Stimulated activated CD8-positive, alpha-beta memory T cell treated with anti-CD3 and anti-CD28 coated beads, Interleukin-7, amount 100 ng/mL, for 48 hours (primary cell): Measurements from ENCODE around the gene PLEKHB1.

Experiments
- DNase-seq, 2 donors: peaks; one replicate each; pipeline ENCODE4 v3.0.0-alpha.2; 2020; ENCODE audit warnings: low read depth in 1 of 2; ENCODE audit errors: extremely low read depth in 1 of 2

Gene PLEKHB1, protein sequence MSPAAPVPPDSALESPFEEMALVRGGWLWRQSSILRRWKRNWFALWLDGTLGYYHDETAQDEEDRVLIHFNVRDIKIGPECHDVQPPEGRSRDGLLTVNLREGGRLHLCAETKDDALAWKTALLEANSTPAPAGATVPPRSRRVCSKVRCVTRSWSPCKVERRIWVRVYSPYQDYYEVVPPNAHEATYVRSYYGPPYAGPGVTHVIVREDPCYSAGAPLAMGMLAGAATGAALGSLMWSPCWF

DNA sequence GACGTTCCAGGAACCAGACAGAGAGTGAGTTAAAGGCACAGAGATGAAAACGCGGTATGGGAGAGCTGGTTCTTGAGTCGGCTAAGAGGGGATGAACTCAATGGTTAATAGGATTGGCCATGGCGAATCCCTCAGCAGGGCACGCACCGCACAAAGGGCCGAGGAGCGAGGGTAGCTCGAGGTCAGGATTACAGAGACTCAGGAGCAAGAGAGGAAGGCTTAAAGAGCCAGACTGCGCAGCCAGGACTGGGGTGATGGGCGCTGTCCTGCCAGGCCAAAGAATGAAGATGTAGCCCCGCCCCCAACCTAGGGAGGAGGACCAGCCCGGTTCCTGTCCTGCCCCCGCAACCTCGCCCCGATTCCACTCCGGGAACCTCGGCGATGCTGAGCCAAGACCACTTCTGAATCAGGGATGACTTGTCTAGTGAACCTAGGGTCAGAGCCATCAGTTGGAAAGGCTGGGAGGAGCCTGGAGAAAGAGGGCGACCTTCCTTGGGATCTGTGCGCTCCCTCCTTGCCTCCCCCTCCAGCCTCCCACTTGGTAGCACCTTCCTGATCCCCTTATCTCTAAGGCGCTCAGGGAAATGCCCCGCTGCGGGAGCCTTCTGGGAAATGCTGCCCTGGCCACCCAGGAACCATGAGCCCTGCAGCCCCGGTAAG is at the start of gene PLEKHB1:
PLEKHB1 (plus strand) TSS at position 610 of the 660 bp plus-strand sequence; CDS start at position 638, 28 bp downstream.
- DNase-seq: no peak

DNA sequence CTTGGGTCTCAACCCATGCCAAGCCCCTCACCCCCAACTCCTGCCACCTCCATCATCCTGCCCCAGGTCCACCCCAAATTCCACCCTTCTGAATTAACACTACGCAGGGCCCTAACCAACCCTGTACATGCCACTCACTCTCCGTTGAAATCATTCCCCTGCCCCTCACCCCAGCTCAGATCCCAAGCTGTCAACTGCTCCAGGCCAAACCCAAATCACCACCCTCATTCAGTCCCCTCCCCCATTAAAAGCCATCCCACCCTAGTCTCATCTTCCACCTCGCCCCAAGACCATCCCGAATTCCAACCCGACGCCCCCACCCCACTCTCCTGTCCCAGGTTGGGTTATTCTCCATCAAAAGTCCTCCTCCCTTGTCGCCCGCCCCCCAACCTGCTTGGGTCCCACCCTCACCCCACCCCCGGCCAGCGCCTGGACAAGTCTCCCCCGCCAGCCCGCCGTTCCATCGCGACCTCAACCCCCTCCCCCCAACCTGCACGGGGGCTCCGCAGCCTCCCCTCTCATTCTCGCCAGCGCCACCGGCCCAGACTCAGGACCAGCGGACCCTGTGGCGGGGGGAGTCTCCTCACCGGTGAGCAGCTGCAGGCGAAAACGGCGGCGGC is 48.9 kb upstream of the PLEKHB1 start:
- DNase-seq: peak in 1 of 2 donors; percentile 1

DNA sequence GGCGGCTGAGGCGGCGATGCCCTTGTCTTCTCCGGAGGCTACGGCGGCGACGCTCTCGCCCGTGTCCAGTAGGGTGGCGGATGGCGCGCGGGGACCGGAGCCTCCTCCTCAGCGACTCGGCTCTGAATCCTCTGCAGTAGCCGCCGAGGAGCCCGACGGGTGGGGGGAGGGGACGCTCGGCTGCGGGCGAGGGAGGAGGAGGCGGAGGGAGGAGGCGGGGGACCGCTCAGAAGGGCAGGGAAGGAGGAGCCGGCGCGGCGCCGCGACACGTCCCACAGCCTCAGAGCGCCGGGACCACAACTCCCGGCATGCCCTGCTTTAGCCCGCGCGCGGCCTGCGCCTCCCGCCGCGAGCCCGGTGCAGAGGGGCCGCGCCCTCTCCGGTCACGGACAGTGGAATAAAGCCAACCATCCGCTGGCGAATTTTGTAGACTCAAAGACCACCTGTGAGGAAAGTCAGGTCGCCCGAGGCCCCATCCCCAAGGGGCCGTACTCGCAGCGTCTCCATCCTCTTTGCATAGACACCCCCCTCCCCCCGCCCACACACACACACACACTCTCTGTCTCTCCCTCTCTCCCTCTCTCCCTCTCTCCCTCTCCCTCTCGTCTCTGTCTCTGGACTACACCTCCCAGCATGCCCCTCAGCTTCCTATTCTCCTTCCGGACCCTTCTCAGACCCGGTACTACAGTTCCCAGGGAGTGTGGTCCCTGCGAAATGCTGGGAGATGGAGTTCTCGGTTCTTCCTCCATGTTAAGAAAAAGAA is 48.2 kb upstream of the PLEKHB1 start, which contains the start of gene FAM168A:
FAM168A (minus strand) TSS at position 157 of the 763 bp plus-strand sequence. CDS start 129,638 bp downstream, outside the sequence.
- DNase-seq: peak; percentile 89 to 90

DNA sequence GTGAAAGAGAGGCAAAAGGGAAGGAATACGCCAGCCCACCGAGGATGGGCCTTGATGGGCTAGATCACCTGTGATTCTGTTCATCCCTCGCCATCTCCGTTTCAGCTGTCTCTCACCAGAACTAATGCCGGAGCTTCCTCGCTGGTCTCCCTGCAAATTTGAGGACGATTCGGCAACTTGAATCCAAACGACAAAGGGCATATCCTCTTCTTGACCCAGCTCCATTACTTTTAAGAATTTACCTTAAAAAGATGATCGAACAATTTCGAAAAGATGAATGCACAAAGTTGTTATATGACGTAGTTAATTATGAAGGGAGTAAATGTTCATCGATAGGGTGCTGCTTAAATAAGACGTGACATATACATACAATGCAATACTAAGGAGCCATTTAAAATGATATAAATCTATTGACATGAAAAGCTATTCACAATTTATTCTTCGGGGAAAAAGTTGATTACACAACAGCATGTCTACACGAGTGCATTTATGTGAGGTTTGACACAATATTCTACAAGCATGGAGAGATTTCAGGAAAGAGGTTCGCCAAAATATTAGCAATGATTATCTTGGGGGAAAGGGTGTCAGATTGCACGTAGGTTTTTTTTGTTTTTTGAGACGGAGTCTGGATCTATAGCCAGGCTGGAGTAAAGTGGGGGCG is 47.5 kb upstream of the PLEKHB1 start:
- no peak for DNase-seq

DNA sequence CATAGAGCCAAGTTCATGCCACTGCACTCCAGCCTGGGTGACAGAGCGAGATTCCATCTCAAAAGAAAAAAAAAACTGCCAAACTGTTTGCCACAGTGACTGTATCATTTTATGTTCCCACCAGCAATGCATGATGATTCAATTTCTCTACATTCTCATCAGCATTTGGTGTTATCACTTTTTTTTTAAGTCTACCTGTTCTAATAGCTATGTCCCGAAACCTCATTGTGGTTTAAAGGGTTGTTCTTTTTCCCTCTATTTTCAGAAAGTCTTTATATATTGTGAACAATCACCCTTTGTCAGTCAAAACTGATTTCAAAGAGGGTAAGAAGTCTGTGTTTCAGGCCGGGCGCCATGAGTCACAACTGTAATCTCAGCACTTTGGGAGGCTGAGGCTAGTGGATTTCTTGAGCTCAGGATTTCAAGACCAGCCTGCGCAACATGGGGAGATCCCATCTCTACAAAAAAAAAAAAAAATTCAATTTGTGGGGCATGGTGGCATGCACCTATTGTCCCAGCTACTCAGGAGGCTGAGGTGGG is 33.7 kb upstream of the PLEKHB1 start:
- DNase-seq: no peak

DNA sequence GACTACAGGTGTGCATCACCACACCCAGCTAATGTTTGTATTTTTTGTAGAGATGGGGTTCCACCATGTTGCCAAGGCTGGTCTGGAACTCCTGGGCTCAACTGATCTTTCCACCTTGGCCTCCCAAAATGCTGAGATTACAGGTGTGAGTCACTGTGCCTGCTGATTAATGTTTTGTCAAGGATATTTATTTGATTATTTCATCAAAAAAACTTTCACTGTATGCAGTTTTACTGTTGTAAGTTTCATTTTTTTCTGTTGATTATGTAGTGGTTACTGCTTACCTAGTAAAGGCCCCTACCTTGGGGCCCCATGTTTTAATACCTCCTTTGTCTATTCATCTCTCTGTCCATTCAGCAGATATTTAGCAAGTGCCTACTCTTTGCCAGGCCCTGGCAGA is 31.8 kb upstream of the PLEKHB1 start:
- DNase-seq: no peak

DNA sequence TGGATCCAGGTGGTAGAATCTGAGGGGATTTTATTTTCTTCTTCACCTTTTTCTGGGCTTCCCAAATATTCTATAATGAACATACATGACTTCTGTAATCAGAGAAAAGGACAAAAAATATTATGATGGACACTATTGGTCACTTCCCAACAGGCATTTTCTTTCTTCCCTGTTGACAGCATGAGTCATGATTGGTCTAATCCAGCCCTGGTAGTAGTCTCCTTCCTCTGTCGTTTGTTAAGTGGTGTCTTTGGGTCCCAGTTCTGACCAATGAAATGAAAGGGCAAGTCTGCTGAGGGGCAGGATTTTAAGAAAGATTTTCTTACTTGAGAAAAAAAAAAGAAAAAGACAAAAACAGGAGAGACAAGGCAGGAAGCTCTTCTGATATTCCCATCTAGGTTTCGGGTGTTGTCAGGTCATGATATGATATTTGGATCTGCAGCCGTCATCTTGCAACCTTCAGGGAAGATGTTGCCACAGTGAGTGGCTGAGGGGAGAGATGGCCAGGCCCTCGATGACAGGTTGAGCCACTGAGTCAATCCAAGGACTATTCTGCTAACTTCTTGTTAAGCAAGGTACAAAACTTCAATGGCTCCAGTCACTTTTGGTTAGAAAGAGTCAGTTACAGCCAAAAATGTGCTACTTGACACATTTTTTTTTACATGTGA is 23.3 kb upstream of the PLEKHB1 start:
- DNase-seq: no peak

DNA sequence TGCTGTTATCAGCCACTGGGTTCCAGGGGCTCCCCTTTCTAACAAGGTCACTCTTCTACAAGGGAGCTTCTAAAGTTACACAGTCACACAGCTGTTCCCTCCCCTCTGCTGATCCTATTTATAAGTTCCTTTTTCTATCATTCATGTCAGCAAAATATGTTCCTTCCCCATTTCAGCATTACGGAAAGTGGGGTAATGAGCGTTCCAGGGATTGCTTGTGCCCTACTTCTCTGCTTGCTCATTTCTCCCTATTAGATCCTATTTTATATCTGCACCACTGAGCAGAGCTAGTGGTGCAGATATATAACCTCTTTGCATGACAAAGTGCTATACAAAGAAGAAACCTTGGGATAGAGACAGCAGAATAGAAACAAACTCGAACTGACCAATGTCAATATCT is 22.7 kb upstream of the PLEKHB1 start:
- no peak for DNase-seq

DNA sequence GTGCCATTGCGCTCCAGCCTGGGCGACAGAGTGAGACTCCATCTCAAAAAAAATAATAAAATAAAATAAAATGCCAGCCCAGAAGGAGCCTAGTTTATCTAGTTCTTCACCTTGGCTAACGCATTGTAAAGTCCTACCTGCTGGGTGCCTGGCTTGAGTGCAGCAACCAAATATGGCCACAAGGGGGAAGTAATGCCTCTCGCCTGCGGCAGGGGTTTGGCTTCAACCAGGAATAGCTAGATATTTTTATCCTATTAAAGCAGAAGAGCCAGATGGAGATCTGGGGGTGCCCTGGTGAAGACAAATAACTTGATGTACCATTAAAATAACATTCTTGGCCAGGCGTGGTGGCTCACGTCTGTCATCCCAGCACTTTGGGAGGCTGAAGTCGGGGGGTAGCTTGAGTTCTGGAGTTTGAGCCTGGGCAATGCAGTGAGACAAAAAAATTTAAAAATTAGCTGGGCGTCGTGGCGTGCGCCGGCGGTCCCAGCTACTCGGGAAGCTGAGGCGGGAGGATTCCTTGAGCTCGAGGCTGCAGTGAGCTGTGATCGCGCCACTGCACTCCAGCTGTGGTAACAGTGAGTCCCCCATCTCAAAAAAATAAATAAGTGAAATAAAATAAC is 20.6 kb upstream of the PLEKHB1 start:
- DNase-seq: peak in 1 of 2 donors; percentile 21

DNA sequence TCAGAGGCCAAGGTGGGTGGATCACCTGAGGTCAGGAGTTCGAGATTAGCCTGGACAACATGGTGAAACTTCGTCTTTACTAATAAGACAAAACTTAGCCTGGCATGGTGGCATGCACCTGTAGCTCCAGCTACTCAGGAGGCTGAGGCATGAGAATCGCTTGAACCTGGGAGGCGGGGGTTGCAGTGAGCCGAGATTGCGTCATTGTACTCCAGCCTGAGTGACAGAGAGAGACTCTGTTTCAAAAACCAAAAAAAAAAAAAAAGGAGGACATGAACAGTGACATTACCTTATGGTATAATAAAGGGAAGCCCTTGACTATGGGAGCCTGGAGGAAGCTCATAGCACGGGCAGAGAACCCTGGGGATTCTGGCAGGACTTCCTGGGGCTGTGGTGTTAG is 16.5 kb upstream of the PLEKHB1 start:
- DNase-seq: no peak

DNA sequence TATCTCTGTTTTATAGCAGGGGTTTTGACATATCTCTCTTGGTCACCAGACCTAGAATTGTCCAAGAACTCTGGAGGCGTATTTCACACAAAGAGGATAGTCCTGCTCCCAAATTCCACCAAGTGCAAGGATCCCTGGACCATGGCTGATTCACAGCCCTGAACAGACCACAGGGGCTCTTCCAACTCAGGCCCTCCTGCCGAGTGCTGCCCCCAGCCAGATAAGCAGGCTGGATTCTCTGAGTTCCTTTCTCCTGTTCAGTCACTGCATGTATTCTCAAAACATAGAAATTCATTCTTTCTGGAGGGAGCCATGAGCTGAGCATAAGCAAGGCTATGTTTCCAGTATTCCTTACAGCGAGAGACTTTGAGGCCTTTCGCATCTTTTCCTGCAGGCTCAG is 13.4 kb upstream of the PLEKHB1 start:
- DNase-seq: no peak

DNA sequence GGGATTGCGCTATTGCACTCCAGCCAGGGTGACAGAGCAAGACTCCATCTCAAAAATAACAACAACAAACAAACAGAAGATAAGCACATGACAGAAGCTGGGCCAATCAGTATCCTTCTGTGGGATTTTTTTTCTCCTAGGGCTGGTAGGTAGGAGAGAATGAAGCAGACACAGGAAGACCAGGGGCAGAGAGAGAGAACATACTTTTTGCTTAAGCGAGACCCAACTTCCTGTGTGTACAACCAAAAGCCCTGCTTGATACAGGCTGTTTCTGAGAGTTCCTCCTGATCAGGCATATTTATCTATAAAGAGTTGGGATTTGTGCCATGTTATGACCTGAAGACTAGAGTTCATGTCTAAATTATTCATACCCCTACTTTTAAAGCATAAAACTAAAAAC is 12.4 kb upstream of the PLEKHB1 start:
- DNase-seq: no peak

DNA sequence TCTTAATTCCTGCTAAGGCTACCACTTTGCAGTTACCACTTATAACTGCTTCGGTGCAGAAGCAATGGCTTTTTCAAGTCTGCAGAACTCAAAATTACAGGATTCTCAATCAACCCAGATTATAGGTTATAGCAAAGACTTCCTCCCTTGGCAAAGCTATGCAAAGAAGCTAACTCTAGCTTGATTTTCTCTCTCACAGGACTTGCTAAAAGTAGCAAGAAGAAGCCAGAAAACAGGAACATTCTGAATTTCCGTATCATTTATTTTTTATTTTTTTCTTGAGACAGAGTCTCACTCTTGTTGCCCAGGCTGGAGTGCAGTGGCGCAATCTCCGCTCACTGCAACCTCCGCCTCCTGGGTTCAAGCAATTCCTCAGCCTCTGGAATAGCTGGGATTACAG is 10.7 kb upstream of the PLEKHB1 start:
- no peak for DNase-seq

DNA sequence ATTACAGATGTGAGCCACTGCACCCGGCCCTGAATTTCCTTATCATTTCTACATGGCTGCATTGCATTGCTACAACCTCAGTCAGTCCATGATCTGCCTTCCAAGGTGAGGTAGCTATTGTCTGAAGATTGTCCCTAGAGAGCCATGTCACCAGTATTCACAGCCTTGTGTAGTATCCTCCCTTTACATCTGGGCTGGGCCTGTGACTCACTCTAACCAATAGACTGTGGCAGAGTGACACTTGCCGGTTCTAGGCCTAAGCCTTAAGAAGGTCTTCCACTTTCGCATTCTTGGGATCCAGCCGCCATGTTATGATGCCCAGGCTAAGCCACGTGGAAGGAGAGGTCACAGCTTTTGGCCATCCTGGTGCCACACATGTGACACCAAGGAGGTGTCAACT is 10.1 kb upstream of the PLEKHB1 start:
- no peak for DNase-seq

DNA sequence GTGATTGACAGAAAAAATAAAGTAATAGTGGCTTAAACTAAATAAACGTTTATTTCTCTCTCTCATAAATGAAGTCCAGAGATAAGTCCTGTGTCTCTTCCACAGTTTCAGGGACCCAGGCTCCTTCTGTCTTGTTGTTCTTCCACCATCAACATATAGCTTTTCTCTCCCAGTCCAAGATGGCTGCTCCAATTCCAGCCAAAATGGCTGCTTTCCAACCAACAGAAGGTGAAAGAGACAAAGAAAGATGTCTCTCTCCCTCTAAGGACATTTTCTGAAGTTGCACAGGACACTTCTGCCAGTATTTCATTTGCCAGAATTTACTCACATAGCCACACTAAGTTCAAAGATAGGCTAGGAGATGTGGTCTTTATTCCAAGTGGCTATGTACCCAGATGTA is 9.4 kb upstream of the PLEKHB1 start:
- DNase-seq: no peak

DNA sequence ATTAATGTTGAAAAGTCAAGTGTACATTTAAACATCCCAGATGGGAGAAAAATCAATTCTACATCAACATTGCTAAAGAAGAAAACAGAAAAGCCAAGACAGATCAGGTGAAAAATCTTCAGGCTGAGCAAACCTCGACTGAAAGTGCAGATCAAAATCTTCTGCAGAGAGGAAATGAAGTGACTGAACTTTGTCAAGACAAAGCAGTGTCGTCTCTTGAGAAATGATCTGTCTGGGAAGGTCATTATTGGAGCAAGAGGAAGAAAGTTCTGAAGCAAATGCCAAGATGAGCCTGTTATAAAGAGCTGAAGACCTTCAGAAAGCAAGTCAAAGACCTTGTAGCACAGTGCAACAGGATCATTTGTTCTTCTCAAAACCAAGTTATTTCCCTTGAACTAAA is 5.8 kb upstream of the PLEKHB1 start:
- no peak for DNase-seq

DNA sequence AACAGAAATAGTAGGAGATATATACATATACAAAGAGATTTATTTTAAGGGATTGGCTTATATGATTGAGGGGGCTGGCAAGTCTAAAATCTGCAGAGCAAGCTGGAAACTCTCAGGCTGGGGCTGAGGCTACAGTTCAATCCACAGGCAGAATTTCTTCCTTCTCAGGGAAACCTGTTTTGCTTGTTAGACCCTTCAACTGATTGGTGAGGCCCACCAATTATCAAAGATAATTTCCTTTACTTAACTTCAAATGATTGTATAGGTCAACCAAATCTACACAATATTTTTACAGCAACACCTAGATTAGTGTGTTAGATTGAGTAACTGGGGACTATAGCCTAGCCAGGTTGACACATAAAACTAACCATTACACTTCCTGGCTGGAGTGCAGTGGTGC is 4.7 kb upstream of the PLEKHB1 start:
- DNase-seq: no peak

DNA sequence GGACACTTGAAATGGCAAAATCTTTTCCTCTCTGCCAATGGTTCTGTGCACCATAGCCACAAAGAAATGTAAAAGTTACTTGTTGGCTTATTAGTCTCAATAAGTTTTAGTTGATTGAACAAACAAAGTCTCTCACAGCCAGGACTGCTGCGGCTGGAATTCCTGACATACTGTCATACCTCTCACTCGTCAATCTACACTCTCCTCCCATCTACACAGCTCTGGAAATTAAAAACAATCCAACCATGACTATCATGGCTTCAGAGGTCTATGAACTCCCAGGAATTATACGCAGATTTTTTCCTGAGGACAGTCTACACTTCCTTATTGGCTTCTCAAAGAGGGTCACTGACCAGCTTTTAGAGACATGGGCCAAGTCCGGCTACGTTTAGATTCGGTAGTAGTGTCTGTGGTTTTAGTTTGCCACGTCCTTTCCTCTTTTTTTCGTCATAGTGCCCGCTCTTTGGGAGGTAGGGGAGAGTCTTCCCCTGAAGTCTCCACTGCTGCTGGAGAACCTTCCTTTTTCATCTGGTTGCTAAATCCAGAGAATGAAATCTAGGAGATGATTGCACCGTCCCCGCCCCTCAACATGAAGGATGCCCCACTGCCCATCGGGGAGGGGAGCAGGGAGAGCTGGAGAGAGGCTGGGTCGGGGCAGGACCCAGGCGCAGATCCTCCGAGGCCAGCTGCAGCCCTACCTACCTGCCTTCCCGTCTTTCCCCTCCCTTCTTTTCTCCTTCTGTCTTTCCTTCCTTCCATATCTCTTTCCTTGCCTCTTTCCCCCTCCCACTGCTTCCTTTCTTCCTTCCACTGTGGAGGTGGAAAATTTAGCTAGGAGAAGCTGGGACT is 1.0 kb upstream of the PLEKHB1 start:
- DNase-seq: no peak
